K562 (cell line): ENCODE results near the gene C1QTNF6. TPM values are rescaled to one million over a fixed set of nuclear protein-coding genes. Genes with fewer than 3 reads are reported as not detected.

Experiments
- ATAC-seq: fragments of 200-7000 bp; cut with Tn5 transposase; 3 replicates; pipeline ENCODE4 v1.9.1; 2020; ENCODE audit warnings: moderate library complexity
- BruUV-seq: library from RNA; stranded (reverse); fragments of 400-500 nt; replicated peaks from 2 replicates; lab custom pipeline; 2021; lab: Mats Ljungman, UMichigan
- CTCF ChIA-PET: fragments of 300-600 bp; formaldehyde crosslinking; extraction: SDS; loops from one replicate; lab custom pipeline; 2021; ENCODE audit warnings: low intra/inter-chr PET ratio; lab: Yijun Ruan, JAX
- POLR2A ChIA-PET: fragments of 300-600, 350-650 bp; sonication (Branson Sonifier 250); formaldehyde crosslinking; extraction: SDS; loops from one replicate; lab custom pipeline; 2021; ENCODE audit warnings: antibody characterized with exemption, inconsistent platforms; lab: Yijun Ruan, JAX
- DNase-seq, 4 experiments: peaks; one replicate each; pipeline versions ENCODE4 v3.0.0 to v3.0.0-alpha.2; 2011 to 2018; ENCODE audit warnings: low spot score in 3 of 4, mixed read lengths in 3 of 4; ENCODE audit errors: extremely low read depth in 1 of 4
- FAIRE-seq: peaks from 2 replicates; lab custom pipeline; 2011; peaks lifted over from hg19 to GRCh38; lab: Jason Lieb, UNC
- H2AFZ ChIP-seq: 2 replicates; pipeline ENCODE4 v1.6.0; 2011; ENCODE audit warnings: low read depth, low read length, control low read depth, inconsistent platforms
- H3K27ac ChIP-seq: fragments of 200-600 bp; 3 replicates; pipeline ENCODE4 v1.8.0; 2011; ENCODE audit warnings: low read depth, mild to moderate bottlenecking, control low read depth, inconsistent platforms, low read length, moderate library complexity, mixed read lengths; ENCODE audit errors: extremely low read depth
- H3K27me3 ChIP-seq, 2 experiments: fragments of 300-600 bp in 1 of 2; 2 replicates in 1 of 2; 3 replicates in 1 of 2; pipeline versions ENCODE4 v1.6.0 to v1.8.0; 2011; ENCODE audit warnings: inconsistent platforms in 2 of 2, low read length in 2 of 2, mild to moderate bottlenecking in 1 of 2, mixed read lengths in 1 of 2, moderate library complexity in 1 of 2; ENCODE audit not compliant: control insufficient read depth in 2 of 2, insufficient read depth in 2 of 2
- H3K36me3 ChIP-seq: fragments of 300-600 bp; 3 replicates; pipeline ENCODE4 v1.8.0; 2011; ENCODE audit warnings: mild to moderate bottlenecking, low read length, inconsistent platforms; ENCODE audit not compliant: control insufficient read depth, insufficient read depth
- H3K4me1 ChIP-seq, 2 experiments: fragments of 200-600 bp in 1 of 2; replicated peaks in 1 of 2; 2 replicates in 1 of 2; 3 replicates in 1 of 2; pipeline versions ENCODE4 v1.5.1 to v1.8.0; 2011; ENCODE audit warnings: inconsistent platforms in 2 of 2, low read length in 2 of 2, mild to moderate bottlenecking in 1 of 2, mixed read lengths in 1 of 2, moderate library complexity in 1 of 2; ENCODE audit not compliant: control insufficient read depth in 2 of 2, insufficient read depth in 2 of 2
- H3K4me2 ChIP-seq: 2 replicates; pipeline ENCODE4 v1.6.1; 2011; ENCODE audit warnings: low read length, control low read depth, inconsistent platforms, mixed read lengths; ENCODE audit not compliant: insufficient read depth
- H3K4me3 ChIP-seq: fragments of 200-600 bp; sonication (generic), shearing (Covaris generic); 2 replicates; pipeline ENCODE4 v1.5.1; 2016; ENCODE audit warnings: control low read depth, inconsistent platforms
- H3K79me2 ChIP-seq: fragments of 200-600 bp; 3 replicates; pipeline ENCODE4 v1.8.0; 2011; ENCODE audit warnings: low read length, inconsistent platforms; ENCODE audit not compliant: control insufficient read depth, insufficient read depth
- H3K9ac ChIP-seq, 2 experiments: 2 replicates each; pipeline versions ENCODE4 v1.6.0 to v1.6.1; 2011; ENCODE audit warnings: low read depth in 2 of 2, low read length in 2 of 2, control low read depth in 1 of 2, inconsistent platforms in 1 of 2, mild to moderate bottlenecking in 1 of 2, mixed read lengths in 1 of 2; ENCODE audit not compliant: insufficient read depth in 1 of 2
- H3K9me1 ChIP-seq: one replicate; pipeline ENCODE4 v1.6.0; 2011; ENCODE audit warnings: inconsistent platforms, mild to moderate bottlenecking, low read length, moderate library complexity; ENCODE audit not compliant: control insufficient read depth, insufficient read depth
- H3K9me3 ChIP-seq: replicated peaks from 2 replicates; pipeline ENCODE4 v1.5.1; 2011; ENCODE audit warnings: low read depth, low read length, inconsistent platforms; ENCODE audit not compliant: control insufficient read depth, insufficient read depth
- H4K20me1 ChIP-seq: replicated peaks from 2 replicates; pipeline ENCODE4 v1.6.1; 2011; ENCODE audit warnings: low read length, inconsistent platforms, mixed read lengths; ENCODE audit not compliant: control insufficient read depth, insufficient read depth
- CBX8 ChIP-seq: fragments of 200-600 bp; sonication (generic); IDR thresholded peaks from 2 replicates; pipeline ENCODE4 v1.6.1; 2012; ENCODE audit warnings: borderline replicate concordance, mixed run types, low read depth, mild to moderate bottlenecking, moderate library complexity, mixed read lengths, low read length, control low read depth, inconsistent platforms; ENCODE audit not compliant: poor library complexity, severe bottlenecking; ENCODE audit errors: extremely low read depth
- GABPB1 ChIP-seq: sonication (generic); formaldehyde crosslinking; IDR thresholded peaks from 2 replicates; pipeline ENCODE4 v1.8.0; 2022; ENCODE audit warnings: mild to moderate bottlenecking, missing genetic modification reagents
- HMBOX1 ChIP-seq: sonication (generic); IDR thresholded peaks from 2 replicates; pipeline ENCODE4 v1.6.1; 2016
- RAD51 ChIP-seq: fragments of 450-650 bp; IDR thresholded peaks from 2 replicates; pipeline ENCODE4 v1.7.1; 2016; ENCODE audit warnings: low read depth, mild to moderate bottlenecking, borderline replicate concordance
- RBM34 ChIP-seq: fragments of 200-400 bp; formaldehyde crosslinking; IDR thresholded peaks from 2 replicates; pipeline ENCODE4 v1.6.1; 2018; ENCODE audit warnings: low read length, borderline replicate concordance; ENCODE audit not compliant: insufficient read depth
- SMAD2 ChIP-seq: fragments of 150-350 bp; IDR thresholded peaks from 2 replicates; pipeline ENCODE4 v1.6.1; 2014; ENCODE audit warnings: low read depth, mild to moderate bottlenecking, low read length
- ZBTB11 ChIP-seq, 3 experiments: fragments of 200-800 bp in 1 of 3; fragments of 250-450 bp in 1 of 3; fragments of 450-650 bp in 1 of 3; sonication (Bioruptor Pico) in 1 of 3; sonication (Bioruptor generic) in 1 of 3; formaldehyde crosslinking in 1 of 3; IDR thresholded peaks; 2 replicates each; pipeline versions ENCODE4 v1.6.1 to v1.8.0; 2016 to 2022; ENCODE audit warnings: mild to moderate bottlenecking in 2 of 3, missing genetic modification characterization in 2 of 3, missing compliant biosample characterization in 1 of 3, moderate library complexity in 1 of 3
- ZKSCAN3 ChIP-seq: fragments of 250-450 bp; sonication (Bioruptor Pico); IDR thresholded peaks from 2 replicates; pipeline ENCODE4 v1.4.0; 2020
- ZNF124 ChIP-seq: sonication (generic); formaldehyde crosslinking; IDR thresholded peaks from 2 replicates; pipeline ENCODE4 v1.8.1; 2022; ENCODE audit warnings: missing genetic modification reagents
- ZNF75A ChIP-seq: fragments of 450-650 bp; formaldehyde crosslinking; IDR thresholded peaks from 2 replicates; pipeline ENCODE4 v1.4.0; 2020; ENCODE audit warnings: mild to moderate bottlenecking
- ZNF785 ChIP-seq: fragments of 250-450 bp; sonication (Bioruptor Pico); IDR thresholded peaks from 2 replicates; pipeline ENCODE4 v1.4.0; 2020; ENCODE audit warnings: mild to moderate bottlenecking
- WGBS: fragments of 100-300 bp; shearing (Covaris generic); methylation state at CpG from one replicate; pipeline ENCODE4 v1.1.6; 2016; ENCODE audit warnings: low coverage, mixed read lengths; ENCODE audit not compliant: insufficient coverage; ENCODE audit errors: missing lambda C conversion rate; 5-methylcytosine and 5-hydroxymethylcytosine counted together
- in situ Hi-C: fragments of 300-500 bp; cut with MboI; formaldehyde crosslinking; loops from 4 replicates; pipeline ENCODE4 v1.15.0; 2018; ENCODE audit warnings: inconsistent platforms, mixed read lengths
- intact Hi-C: fragments of 100-400 bp; cut with micrococcal nuclease; formaldehyde crosslinking; loops from 2 replicates; pipeline ENCODE4 v1.14.2; 2022
- polyA plus RNA-seq, 8 experiments: library from polyadenylated mRNA; depleted of rRNA in 4 of 8; stranded (reverse) in 5 of 8; unstranded in 3 of 8; fragments of >200 nt; fragmentation: Nextera tagmentation in 2 of 8; fragmentation: Illumina TruSeq in 1 of 8; extraction: Ambion mirVana in 2 of 8; extraction: Trizol in 1 of 8; gene quantifications; 2 replicates each; pipeline versions ENCODE4 v1.2.1 to v1.2.3, GENCODE V29; 2011 to 2014; ENCODE audit warnings: inconsistent platforms in 1 of 8, missing spikeins in 1 of 8
- total RNA-seq, 7 experiments: library from RNA; depleted of rRNA in 6 of 7; stranded (reverse); fragments of >200 nt in 6 of 7; fragmentation: Illumina TruSeq in 2 of 7; extraction: Trizol in 2 of 7; gene quantifications; 2 replicates each; pipeline versions ENCODE4 v1.2.1 to v1.2.3, GENCODE V29; 2011 to 2021; ENCODE audit warnings: low replicate concordance in 1 of 7
- TF ChIP-seq, protein P1 (sequence below): fragments of 250-450 bp; sonication (Bioruptor Pico); IDR thresholded peaks from 2 replicates; pipeline ENCODE4 v1.4.0; 2020; ENCODE audit warnings: mild to moderate bottlenecking, moderate library complexity
- TF ChIP-seq, protein P2 (sequence below), 2 experiments: fragments of 200-800 bp in 1 of 2; sonication (Bioruptor generic) in 1 of 2; sonication (generic) in 1 of 2; formaldehyde crosslinking in 1 of 2; IDR thresholded peaks in 1 of 2; conservative IDR thresholded peaks in 1 of 2; 2 replicates each; pipeline versions ENCODE4 v1.5.0 to v1.6.1; 2016 to 2020; ENCODE audit warnings: missing compliant biosample characterization in 1 of 2, missing genetic modification characterization in 1 of 2, missing genetic modification reagents in 1 of 2

The C1QTNF6 gene
- total and polyA plus RNA-seq, 9 of the 15 experiments (the other 6 are each of a cell fraction or from before 2014, with no cell fraction given): 0.18 to 0.92 (median 0.55) TPM

GRCh38 chr22:37177755-37178154, 10.3 kb downstream of the C1QTNF6 start:
- POLR2A ChIA-PET: interaction anchor here (1.0 kb wide), 1 partner anchor 39 kb away, joined by 3 read pairs; no protein-coding TSS in a partner anchor
- Histone ChIP-seq H3K27ac (no peak overlapping the region), H3K27me3 (peaks cover 9 to 48% of the 10 kb centered on the region in 2 experiments; a peak in 4 of 5 replicates)

More at GRCh38 chr22:37177755-37178154, 10.3 kb downstream of the C1QTNF6 start:
- Histone ChIP-seq H3K4me2 (no peak overlapping the region), H3K36me3 (no peaks in the 10 kb centered on the region), H3K4me3 (no peak overlapping the region), H3K9me3 (no peaks in the 10 kb centered on the region), H3K4me1 (peaks cover 0 to 25% of the 10 kb centered on the region in 2 experiments; a peak in 2 of 5 replicates), H4K20me1 (0 out of 2 replicates have a peak, but pooled peaks cover under 1% of the 10 kb centered on the region), H2AFZ (no peak overlapping the region), H3K79me2 (no peaks in the 10 kb centered on the region), H3K9ac (no peak overlapping the region), H3K9me1 (no peaks in the 10 kb centered on the region)
- no TSS peak for BruUV-seq
- ATAC-seq: no peak
- intact Hi-C loops: no loop called here
- in situ Hi-C loops: no loop called here
- DNase-seq: no peak
- CTCF ChIA-PET: no interaction called here
- TF ChIP-seq SMAD2: no peak
- TF ChIP-seq, protein P1, sequence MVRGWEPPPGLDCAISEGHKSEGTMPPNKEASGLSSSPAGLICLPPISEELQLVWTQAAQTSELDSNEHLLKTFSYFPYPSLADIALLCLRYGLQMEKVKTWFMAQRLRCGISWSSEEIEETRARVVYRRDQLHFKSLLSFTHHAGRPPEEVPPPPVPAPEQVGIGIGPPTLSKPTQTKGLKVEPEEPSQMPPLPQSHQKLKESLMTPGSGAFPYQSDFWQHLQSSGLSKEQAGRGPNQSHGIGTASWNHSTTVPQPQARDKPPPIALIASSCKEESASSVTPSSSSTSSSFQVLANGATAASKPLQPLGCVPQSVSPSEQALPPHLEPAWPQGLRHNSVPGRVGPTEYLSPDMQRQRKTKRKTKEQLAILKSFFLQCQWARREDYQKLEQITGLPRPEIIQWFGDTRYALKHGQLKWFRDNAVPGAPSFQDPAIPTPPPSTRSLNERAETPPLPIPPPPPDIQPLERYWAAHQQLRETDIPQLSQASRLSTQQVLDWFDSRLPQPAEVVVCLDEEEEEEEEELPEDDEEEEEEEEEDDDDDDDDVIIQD (CRISPR knock-in tag): no peak
- TF ChIP-seq, protein P2, sequence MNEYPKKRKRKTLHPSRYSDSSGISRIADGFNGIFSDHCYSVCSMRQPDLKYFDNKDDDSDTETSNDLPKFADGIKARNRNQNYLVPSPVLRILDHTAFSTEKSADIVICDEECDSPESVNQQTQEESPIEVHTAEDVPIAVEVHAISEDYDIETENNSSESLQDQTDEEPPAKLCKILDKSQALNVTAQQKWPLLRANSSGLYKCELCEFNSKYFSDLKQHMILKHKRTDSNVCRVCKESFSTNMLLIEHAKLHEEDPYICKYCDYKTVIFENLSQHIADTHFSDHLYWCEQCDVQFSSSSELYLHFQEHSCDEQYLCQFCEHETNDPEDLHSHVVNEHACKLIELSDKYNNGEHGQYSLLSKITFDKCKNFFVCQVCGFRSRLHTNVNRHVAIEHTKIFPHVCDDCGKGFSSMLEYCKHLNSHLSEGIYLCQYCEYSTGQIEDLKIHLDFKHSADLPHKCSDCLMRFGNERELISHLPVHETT (CRISPR knock-in tag; conservative IDR thresholded peaks at IDR 0.05 in 1 of 2, IDR thresholded peaks at IDR 0.05 in 1 of 2): no peak
- no peak for TF ChIP-seq RBM34
- no peak for TF ChIP-seq ZNF75A (CRISPR knock-in tag)
- no peak for TF ChIP-seq HMBOX1
- TF ChIP-seq CBX8: no peak
- TF ChIP-seq GABPB1: no peak
- no peak for TF ChIP-seq ZNF124 (CRISPR knock-in tag)
- no peak for TF ChIP-seq ZBTB11 (CRISPR knock-in tag; IDR thresholded peaks at IDR 0.05)
- no peak for TF ChIP-seq RAD51
- no peak for TF ChIP-seq ZKSCAN3
- no peak for TF ChIP-seq ZNF785 (CRISPR knock-in tag)
- FAIRE-seq: no peak
- WGBS: 22% methylated on average over 3 of the region's 3 CpGs
